RPMI8226 (cell line): ENCODE data around the gene C1QTNF3.
"Not testable (repeated sequence)": the region's sequence is repeated elsewhere in the genome, so short reads cannot be mapped to it uniquely, and the experiment has no call there.

ENCODE experiments used
- DNase-seq: peaks from one replicate; pipeline ENCODE4 v3.0.0-alpha.2; 2015

The C1QTNF3 gene

DNA sequence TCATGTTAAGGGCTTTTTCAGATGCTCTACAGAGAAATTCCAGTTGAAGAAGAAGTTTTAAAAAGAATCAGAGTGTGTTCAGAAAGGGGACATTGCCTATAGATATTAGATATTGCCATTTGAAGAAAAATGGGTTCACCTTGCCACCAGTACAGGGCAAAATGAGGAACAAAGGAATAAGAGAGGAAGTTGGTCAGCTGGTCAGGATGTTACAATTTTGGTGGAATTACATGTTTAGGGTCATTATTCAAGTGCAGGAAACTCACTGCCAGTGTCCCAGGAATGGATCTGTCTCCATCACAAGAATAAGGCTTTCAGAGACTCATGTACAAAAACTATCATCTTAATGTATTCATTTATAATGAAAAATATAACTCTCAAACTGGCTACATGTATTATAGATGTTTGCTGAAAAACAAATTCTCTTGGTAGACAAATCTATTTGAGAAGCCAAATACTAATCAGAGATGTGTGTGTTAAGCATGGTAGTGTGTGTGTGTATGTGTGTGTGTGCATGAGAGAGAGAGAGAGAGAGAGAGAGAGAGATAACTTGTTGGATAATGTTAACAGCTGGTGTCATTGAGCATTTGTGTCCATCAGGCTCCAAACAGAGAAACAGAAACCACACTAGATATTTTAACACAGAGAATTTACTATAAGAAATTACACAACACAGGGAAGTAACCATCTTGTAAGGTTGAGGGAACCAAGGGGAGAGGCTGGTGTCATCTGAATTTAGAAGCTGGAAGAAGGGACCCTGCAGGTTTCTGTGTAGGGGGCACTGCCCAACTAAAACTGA is 5.0 kb upstream of the C1QTNF3 start:
- no peak for DNase-seq

- DNase-seq = no peak
Observed at GRCh38 chr5:34047143-34047542, 4.1 kb upstream of the C1QTNF3 start.

- DNase-seq = no peak
Observed at GRCh38 chr5:34045996-34046395, 3.0 kb upstream of the C1QTNF3 start.

DNA sequence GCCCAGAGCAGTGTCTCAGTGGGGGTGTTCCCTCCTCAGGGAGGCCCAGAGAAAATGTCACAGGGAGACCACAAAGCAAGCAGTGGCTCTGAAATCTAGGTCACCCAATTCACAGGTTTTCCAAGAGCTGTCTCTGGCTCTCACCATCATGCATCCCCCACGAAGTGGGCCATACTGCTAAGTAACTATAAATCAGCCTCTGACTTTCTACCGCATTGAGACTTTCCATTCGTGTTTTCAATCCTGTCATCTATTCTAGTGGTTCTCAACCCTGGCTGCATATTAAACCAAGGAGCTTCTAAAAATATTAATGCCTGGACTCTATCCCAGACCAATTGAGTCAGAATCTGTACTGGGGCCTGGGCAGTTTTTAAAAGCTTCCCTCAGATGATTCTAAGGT is 2.0 kb upstream of the C1QTNF3 start:
- no peak for DNase-seq

- no peak for DNase-seq
Observed at GRCh38 chr5:34042321-34042720, 692 bp downstream of the C1QTNF3 start.

DNA sequence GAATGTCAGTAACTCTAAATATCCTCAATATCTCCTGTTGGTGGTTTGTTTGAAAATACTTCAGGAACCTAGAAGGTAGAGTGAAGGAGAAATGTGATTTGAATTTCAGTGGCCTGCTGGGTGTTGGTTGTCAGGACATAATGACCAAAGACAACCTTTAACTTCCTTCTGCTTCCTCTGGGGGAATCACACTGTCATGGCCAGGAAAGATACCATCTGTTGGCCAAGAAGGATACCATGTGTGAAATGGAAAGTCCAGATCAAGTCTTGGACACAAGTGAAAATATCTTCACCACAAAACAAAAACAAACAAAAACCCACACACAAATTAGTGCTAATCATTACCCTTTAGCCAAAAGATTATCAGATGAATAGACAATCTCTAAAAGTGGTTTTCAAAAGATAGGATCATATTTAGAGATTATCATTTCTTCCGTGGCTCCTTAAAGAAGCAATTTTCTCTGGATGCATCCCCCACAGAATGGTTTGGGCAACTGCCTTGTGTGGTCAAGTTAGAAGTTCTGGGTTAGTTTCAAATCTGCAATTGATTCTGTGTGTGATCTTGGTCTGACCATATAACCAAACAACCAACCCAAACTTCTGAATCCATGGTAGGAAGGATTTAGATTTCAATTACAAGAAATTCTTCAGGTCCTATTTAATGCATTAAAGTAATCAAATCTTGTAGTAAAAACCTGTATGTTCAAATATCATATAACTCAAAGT is 1.6 kb downstream of the C1QTNF3 start:
- no peak for DNase-seq

- no peak for DNase-seq
Observed at GRCh38 chr5:34040472-34040871, 2.5 kb downstream of the C1QTNF3 start.

GRCh38 chr5:34039398-34040157 is 3.4 kb downstream of the C1QTNF3 start:
- DNase-seq = no peak

GRCh38 chr5:34038838-34039237 is 4.2 kb downstream of the C1QTNF3 start:
- DNase-seq = no peak

DNA sequence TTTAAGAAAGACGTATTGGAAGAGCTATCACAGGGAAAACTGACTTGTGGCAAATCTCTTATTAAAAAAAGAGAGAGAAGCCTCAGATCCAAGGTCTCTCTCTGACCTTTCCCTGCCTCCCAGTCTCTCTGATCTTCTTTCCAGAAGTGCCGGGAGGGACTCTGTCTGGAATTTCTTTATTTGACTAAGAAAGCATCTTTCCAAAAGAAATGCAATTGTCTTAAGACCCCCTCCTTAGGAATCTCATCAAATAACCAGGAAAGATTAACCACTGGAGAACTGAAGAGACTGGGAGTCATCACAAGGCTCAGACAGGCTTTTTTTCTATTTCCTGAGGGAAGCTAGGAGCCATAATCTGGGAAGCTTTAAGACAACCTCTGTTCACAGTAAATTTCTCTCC is 4.6 kb downstream of the C1QTNF3 start:
- DNase-seq = no peak

DNA sequence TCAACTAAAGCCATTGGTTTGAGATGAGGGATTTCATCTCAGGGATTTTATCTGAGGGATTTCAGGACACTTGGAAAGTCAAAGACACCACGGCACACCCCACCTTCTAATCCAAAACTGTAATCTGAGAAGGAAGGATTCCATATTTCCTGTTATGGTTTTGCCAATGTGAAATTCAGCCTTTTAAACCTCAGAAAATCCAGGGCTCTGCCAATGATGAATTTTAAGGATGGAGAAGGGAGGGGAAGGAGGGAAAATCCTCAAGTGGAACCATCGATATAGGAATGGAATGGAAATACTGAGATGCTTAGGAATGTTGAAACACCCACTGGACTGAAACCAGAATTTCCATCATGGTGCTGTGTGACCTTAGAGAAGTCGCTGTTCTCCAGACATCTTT is 5.3 kb downstream of the C1QTNF3 start:
- DNase-seq = no peak

DNA sequence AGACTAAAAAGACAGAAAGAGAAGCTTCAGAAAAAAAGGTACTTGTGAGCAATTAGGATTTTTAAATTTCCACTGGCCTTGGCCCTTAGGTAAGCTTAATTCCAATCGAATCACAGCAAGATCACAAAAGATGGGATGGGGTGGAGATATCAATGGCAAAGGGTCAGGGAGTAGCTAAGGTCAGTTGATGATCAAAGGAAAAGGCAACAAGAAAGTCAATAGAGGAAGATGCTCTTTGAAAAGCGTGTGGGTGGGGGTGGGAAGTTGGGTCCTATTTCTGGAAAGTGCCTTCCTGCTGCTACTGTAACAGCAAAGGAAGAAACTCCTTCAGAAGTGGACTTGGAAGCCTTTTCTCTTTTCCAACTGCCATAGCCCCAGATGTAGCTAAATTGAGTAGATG is 7.3 kb downstream of the C1QTNF3 start:
- DNase-seq = no peak

- no peak for DNase-seq
Observed at GRCh38 chr5:34034534-34035327, 8.3 kb downstream of the C1QTNF3 start.

DNA sequence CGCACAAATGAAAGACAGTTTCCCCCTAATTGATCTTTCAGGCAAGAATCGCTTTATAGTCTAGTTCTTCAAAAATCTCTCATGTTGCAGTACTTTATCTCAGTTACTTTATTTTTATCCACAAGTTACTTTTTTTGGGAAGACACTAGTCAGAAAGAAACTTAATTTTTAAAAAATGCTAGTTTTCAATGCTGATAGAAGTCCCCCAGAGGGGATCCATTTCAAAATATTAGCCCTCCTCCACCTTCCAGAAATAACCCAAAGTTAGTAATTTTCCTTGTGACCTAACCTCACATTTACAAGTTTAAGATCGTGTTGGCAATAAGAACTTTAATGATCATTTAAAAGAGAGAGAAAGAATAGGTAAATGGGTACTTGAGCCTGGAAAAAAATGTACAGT is 11.0 kb downstream of the C1QTNF3 start:
- DNase-seq = no peak

GRCh38 chr5:34031117-34031516 is 11.9 kb downstream of the C1QTNF3 start:
- DNase-seq = no peak

- DNase-seq = not testable (repeated sequence)
Observed at GRCh38 chr5:34030585-34030984, 12.4 kb downstream of the C1QTNF3 start.

DNA sequence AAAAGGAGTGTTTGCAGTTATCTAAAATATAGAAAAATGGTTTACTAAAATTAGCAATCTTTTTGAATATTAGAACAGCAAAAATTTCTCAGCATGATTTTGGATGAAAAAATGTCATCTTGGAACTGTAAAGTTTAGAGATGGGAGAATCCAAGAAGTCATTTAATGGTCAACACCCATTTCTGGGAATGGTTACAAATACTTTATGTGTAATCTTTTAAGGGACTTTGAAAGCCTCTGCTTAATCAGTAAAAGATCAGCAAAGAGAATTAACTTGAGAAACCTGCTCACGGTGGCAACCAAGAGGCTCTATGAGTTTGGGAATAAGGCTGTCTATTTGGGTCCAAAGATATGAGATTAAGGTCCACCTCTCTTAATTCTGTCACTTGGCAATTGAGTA is 13.0 kb downstream of the C1QTNF3 start:
- DNase-seq = no peak

DNA sequence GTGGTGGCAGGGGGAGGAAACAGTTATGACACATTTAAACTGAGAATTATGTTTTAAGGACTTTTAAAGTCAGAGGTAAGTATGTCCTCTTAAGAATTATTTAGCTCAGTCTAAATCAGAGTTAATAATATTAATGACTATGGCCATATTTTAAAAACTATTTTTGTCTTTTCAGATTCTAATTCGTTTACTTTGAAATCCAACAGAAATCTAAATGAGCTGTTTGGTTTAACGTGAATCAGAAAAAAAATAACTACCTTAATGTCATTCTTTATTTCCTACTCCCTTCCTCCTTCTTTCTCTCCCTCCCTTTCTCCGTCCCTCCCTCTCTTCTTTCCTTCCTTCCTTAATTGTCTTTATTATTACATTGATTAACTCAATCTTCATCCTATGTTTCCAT is 14.7 kb downstream of the C1QTNF3 start:
- DNase-seq = no peak

- no peak for DNase-seq
Observed at GRCh38 chr5:34026089-34026761, 16.8 kb downstream of the C1QTNF3 start.

- no peak for DNase-seq
Observed at GRCh38 chr5:34022121-34022705, 20.8 kb downstream of the C1QTNF3 start.

- no peak for DNase-seq
Observed at GRCh38 chr5:34021334-34021733, 21.7 kb downstream of the C1QTNF3 start.

DNA sequence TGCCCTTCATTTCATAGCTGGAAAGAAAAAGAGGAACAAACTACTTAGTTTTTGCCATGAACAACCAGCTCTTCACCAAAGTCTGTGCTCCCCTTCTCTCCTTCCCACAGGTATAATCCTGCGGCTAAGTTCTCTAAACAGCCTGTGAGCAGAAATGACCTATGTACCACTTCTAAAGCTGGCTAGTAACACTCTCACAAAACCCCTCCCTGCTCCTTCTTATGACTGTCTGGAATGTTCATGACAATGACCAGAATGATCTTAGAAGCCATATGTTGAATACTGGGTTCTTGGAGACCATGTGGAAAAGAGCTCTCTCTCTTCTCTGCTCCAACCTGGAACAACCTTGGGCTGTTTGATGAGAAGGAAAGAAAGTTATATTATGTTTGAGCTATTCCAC is 22.3 kb downstream of the C1QTNF3 start:
- no peak for DNase-seq
